ENCODE measurements around the gene FBXO31.

FBXO31 gene

DNA sequence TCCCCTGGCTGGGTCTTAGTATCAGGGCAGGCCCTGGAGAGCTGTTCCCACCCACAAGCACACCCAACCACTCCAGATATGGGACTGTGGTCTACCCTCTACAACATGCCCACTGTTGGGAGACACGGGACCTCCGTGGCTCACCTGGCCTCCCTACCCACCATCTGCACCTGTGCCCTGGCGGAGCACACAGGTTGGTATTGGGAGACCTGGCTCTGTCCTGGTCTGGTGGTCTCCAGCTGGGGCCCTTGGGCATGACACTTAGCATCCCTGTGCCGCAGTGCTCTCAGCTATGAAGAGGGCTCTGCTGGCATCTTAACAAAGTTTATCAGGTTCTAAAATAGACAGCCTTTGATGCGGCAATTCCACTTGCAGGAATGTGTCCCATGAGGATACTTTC is 72.2 kb downstream of the FBXO31 start:
- TF ChIP-seq CTCF (IDR thresholded peaks at IDR 0.05): no peak
- Histone ChIP-seq H3K27ac (no peak overlapping the region), H3K27me3 (no peaks in the 10 kb centered on the region), H3K36me3 (no peaks in the 10 kb centered on the region), H3K4me3 (ENCODE audit: low read depth in 1 of 2, low read length in 1 of 2) (no peak overlapping the region), H3K4me1 (ENCODE audit: control insufficient read depth in 1 of 2, insufficient read depth in 1 of 2, low read depth in 1 of 2, low read length in 1 of 2) (peaks cover 0 to under 1% of the 10 kb centered on the region in 2 experiments), H3K9me3 (no peaks in the 10 kb centered on the region)

- Histone ChIP-seq H3K4me3 (ENCODE audit: low read depth in 1 of 2, low read length in 1 of 2) (no peak overlapping the region), H3K27ac (no peak overlapping the region), H3K36me3 (no peaks in the 10 kb centered on the region), H3K27me3 (no peaks in the 10 kb centered on the region), H3K9me3 (no peaks in the 10 kb centered on the region), H3K4me1 (ENCODE audit: control insufficient read depth in 1 of 2, insufficient read depth in 1 of 2, low read depth in 1 of 2, low read length in 1 of 2) (no peaks in the 10 kb centered on the region)
- no peak for TF ChIP-seq CTCF (IDR thresholded peaks at IDR 0.05)
These were observed 73.0 kb downstream of the FBXO31 start for GRCh38 chr16:87310610-87311009.

DNA sequence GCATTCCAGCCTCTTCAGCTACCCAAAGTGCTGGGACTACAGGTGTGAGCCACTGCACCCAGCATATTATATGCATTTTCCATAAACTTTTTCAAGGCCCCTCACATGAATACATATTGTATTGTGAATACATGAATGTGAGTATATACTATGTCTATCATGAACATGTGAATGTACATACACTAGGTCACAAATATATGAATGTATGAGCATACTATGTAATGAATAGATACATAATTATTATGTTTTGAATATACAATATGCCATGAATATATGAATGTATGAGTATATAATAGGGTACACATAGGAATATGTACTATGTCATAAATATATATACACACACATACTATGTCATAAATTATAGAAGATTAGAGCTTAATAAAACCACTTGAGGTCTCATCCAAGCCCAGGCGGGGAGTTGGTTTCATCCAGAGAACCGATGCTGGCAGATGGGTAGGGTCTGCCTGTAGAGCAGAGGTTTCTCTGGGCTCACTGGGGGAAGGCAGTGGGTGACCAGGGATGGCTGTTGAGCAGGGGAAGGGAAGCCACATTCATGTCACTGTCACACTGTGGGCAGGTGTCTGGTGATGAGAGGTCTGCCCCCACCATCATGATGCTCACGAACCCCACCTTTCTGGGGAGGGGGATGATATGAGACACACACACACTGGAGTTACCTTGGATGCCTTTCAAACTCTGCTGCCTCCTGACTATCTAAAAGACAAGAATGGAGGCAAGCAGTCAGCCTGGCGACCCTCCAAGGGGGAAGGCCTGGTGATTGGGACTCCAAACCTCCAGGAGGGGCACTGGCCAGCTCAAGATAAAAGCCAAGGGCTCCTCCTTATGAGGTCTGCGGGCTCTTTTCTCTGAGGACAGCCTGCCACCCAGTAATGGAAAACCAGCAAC is 73.7 kb downstream of the FBXO31 start:
- Histone ChIP-seq H3K27ac (no peak overlapping the region), H3K4me3 (ENCODE audit: low read depth in 1 of 2, low read length in 1 of 2) (no peak overlapping the region), H3K36me3 (no peaks in the 10 kb centered on the region), H3K4me1 (ENCODE audit: control insufficient read depth in 1 of 2, insufficient read depth in 1 of 2, low read depth in 1 of 2, low read length in 1 of 2) (no peaks in the 10 kb centered on the region), H3K9me3 (no peaks in the 10 kb centered on the region), H3K27me3 (no peaks in the 10 kb centered on the region)
- TF ChIP-seq CTCF (IDR thresholded peaks at IDR 0.05): no peak

GRCh38 chr16:87308826-87309225 is 74.8 kb downstream of the FBXO31 start:
- no peak for TF ChIP-seq CTCF (IDR thresholded peaks at IDR 0.05)
- Histone ChIP-seq H3K4me1 (ENCODE audit: control insufficient read depth in 1 of 2, insufficient read depth in 1 of 2, low read depth in 1 of 2, low read length in 1 of 2) (no peaks in the 10 kb centered on the region), H3K36me3 (no peaks in the 10 kb centered on the region), H3K27me3 (no peaks in the 10 kb centered on the region), H3K27ac (no peak overlapping the region), H3K4me3 (ENCODE audit: low read depth in 1 of 2, low read length in 1 of 2) (no peak overlapping the region), H3K9me3 (no peaks in the 10 kb centered on the region)

DNA sequence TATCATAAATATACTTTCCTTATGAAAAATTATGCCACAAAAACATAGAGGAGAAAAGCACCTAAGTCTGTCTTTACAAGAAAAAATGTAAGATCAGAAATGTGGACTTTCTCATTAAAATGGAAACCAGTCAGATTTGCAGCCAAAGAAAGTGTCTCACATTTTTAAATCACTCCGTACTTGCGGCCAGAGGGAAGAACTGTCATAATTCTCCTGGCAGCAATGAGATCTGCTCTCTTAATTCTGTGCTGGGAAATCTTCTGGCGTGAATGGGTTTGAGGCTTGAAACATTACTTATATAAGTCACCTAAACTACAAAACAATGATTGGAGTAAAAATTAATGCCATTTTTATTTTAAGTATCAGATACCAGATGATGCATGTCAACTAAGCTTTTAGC is 77.1 kb downstream of the FBXO31 start:
- no peak for TF ChIP-seq CTCF (IDR thresholded peaks at IDR 0.05)
- Histone ChIP-seq H3K4me1 (ENCODE audit: control insufficient read depth in 1 of 2, insufficient read depth in 1 of 2, low read depth in 1 of 2, low read length in 1 of 2) (no peaks in the 10 kb centered on the region), H3K9me3 (no peaks in the 10 kb centered on the region), H3K27me3 (no peaks in the 10 kb centered on the region), H3K4me3 (ENCODE audit: low read depth in 1 of 2, low read length in 1 of 2) (no peak overlapping the region), H3K27ac (no peak overlapping the region), H3K36me3 (no peaks in the 10 kb centered on the region)
